Chondrocyte (in vitro differentiated cells): ENCODE results near the gene PPFIBP1. TPM values are rescaled to one million over a fixed set of nuclear protein-coding genes. Genes with fewer than 3 reads are reported as not detected.
A peak's percentile ranks its signal among the peaks of the same experiment; 100 is the strongest.
"Not testable (repeated sequence)": the region's sequence is repeated elsewhere in the genome, so short reads cannot be mapped to it uniquely, and the experiment has no call there.

ENCODE experiments used
- DNase-seq: peaks from one replicate; pipeline ENCODE4 v3.0.0; 2021; ENCODE audit warnings: mixed read lengths, low spot score
- H3K27ac Mint-ChIP-seq: one replicate; pipeline ENCODE4 v1.8.0; 2021; ENCODE audit warnings: mild to moderate bottlenecking, moderate library complexity, mixed read lengths; ENCODE audit not compliant: unreplicated experiment
- H3K27me3 Mint-ChIP-seq: 2 replicates; pipeline ENCODE4 v1.8.0; 2021; ENCODE audit warnings: low read depth, mixed read lengths
- H3K36me3 Mint-ChIP-seq: 2 replicates; pipeline ENCODE4 v1.8.0; 2021; ENCODE audit warnings: low read depth, mixed read lengths
- H3K4me1 Mint-ChIP-seq: 2 replicates; pipeline ENCODE4 v1.8.0; 2021; ENCODE audit warnings: low read depth, mild to moderate bottlenecking, mixed read lengths
- H3K4me3 Mint-ChIP-seq: one replicate; pipeline ENCODE4 v1.8.0; 2021; ENCODE audit warnings: mild to moderate bottlenecking, moderate library complexity, mixed read lengths; ENCODE audit not compliant: unreplicated experiment
- H3K9me3 Mint-ChIP-seq: 2 replicates; pipeline ENCODE4 v1.8.0; 2021; ENCODE audit warnings: low read depth, mixed read lengths
- CTCF ChIP-seq: fragments of 200-600 bp; sonication (generic); IDR thresholded peaks from 2 replicates; pipeline ENCODE4 v1.5.0; 2021; ENCODE audit warnings: antibody characterized with exemption, mild to moderate bottlenecking, moderate library complexity
- total RNA-seq: library from RNA; stranded (reverse); gene quantifications from 3 replicates; pipeline ENCODE4 v1.2.1, GENCODE V29; 2021

The PPFIBP1 gene
- total RNA-seq, 1 donor from 2014 or later = 85.0 TPM

GRCh38 chr12:27624586-27624985 lies 100.6 kb downstream of the PPFIBP1 start:
- no peaks in the 10 kb centered on the region for H3K27me3 Mint-ChIP-seq
- no peaks in the 10 kb centered on the region for H3K36me3 Mint-ChIP-seq
- peak overlapping the region; percentile 45 for H3K27ac Mint-ChIP-seq
- H3K4me3 Mint-ChIP-seq = no peak overlapping the region
- no peak for DNase-seq
- peaks cover 87% of the 10 kb centered on the region for H3K4me1 Mint-ChIP-seq
- H3K9me3 Mint-ChIP-seq = no peaks in the 10 kb centered on the region
- no peak for TF ChIP-seq CTCF

- peak; percentile 26 for TF ChIP-seq CTCF
- Mint-ChIP-seq H3K4me1 (peaks cover 71% of the 10 kb centered on the region), H3K4me3 (peak overlapping the region; percentile 54), H3K36me3 (no peaks in the 10 kb centered on the region), H3K27ac (peak overlapping the region; percentile 96), H3K27me3 (no peaks in the 10 kb centered on the region), H3K9me3 (no peaks in the 10 kb centered on the region)
- DNase-seq = no peak
Measured at GRCh38 chr12:27627123-27627852, 103.3 kb downstream of the PPFIBP1 start.

GRCh38 chr12:27627853-27628469 lies 104.0 kb downstream of the PPFIBP1 start:
- H3K27me3 Mint-ChIP-seq, H3K36me3 Mint-ChIP-seq, DNase-seq, H3K9me3 Mint-ChIP-seq: not testable (repeated sequence)
- peaks cover 65% of the 10 kb centered on the region for H3K4me1 Mint-ChIP-seq
- peak overlapping the region; percentile 96 for H3K27ac Mint-ChIP-seq
- peak overlapping the region; percentile 54 for H3K4me3 Mint-ChIP-seq

- H3K27me3 Mint-ChIP-seq, H3K27ac Mint-ChIP-seq, H3K9me3 Mint-ChIP-seq, DNase-seq, H3K4me3 Mint-ChIP-seq, H3K36me3 Mint-ChIP-seq: not testable (repeated sequence)
- peaks cover 45% of the 10 kb centered on the region for H3K4me1 Mint-ChIP-seq
Measured at GRCh38 chr12:27630219-27630618, 106.2 kb downstream of the PPFIBP1 start.

GRCh38 chr12:27631365-27631764 lies 107.4 kb downstream of the PPFIBP1 start:
- no peak for DNase-seq
- Mint-ChIP-seq H3K27ac (no peak overlapping the region), H3K27me3 (no peaks in the 10 kb centered on the region), H3K9me3 (no peaks in the 10 kb centered on the region), H3K36me3 (peaks cover 7% of the 10 kb centered on the region), H3K4me3 (no peak overlapping the region), H3K4me1 (peaks cover 41% of the 10 kb centered on the region)
- no peak for TF ChIP-seq CTCF

- no peak for TF ChIP-seq CTCF
- no peak for DNase-seq
- no peaks in the 10 kb centered on the region for H3K27me3 Mint-ChIP-seq
- no peaks in the 10 kb centered on the region for H3K9me3 Mint-ChIP-seq
- no peak overlapping the region for H3K4me3 Mint-ChIP-seq
- H3K27ac Mint-ChIP-seq = no peak overlapping the region
- peaks cover 35% of the 10 kb centered on the region for H3K4me1 Mint-ChIP-seq
- peaks cover 7% of the 10 kb centered on the region for H3K36me3 Mint-ChIP-seq
Measured at GRCh38 chr12:27631813-27632491, 107.9 kb downstream of the PPFIBP1 start.
